ENCODE measurements around the gene RBP4.

The RBP4 gene

DNA sequence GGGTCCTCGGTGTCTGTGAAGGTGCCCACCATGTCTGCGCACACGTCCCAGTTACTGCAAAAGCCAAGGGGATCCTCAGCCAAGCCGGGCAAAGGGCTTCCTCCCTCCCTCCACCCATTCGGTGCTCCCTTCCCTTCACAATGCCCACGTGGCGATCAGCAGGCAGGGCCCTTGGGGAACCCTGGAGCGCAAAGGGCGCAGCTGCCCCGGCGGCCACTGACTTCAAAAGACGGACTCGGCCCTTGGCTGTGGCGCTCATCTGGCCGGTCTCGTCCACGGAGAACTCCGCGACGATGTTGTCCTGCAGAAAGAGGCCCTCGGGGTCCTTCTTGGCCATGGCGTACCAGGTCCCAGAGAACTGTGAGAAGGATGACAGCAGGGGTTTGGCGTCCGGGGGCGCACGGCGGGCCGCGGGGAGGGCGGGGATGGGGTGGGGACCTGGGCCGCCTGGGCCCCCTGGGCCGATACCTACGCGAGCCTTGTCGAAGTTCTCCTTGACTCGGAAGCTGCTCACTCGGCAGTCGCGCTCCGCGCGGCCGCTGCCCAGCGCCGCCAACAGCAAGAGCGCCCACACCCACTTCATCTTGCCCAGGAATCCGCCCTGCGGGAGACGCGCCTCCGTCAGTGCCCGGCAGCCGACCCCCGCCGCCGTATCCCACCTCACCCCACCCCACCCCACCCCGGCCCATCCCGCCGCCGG is 439 bp downstream of the RBP4 start:
- Histone ChIP-seq H2AFZ (ENCODE audit: low read length) (no peak overlapping the region), H3K4me2 (ENCODE audit: low read depth, low read length) (no peak overlapping the region), H3F3A (ENCODE audit: insufficient read depth, low read length) (no peaks in the 10 kb centered on the region), H3K9me2 (replicated peaks; ENCODE audit: insufficient read depth, low read length) (no peaks in the 10 kb centered on the region), H3K36me3 (replicated peaks; ENCODE audit: insufficient read depth, low read length) (no peaks in the 10 kb centered on the region), H3K4me1 (ENCODE audit: low read length) (no peaks in the 10 kb centered on the region), H3K27ac (ENCODE audit: low read length) (no peak overlapping the region), H3K79me2 (ENCODE audit: low read length) (no peaks in the 10 kb centered on the region), H3K27me3 (replicated peaks; ENCODE audit: insufficient read depth, low read length) (0 out of 2 replicates have a peak, but pooled peaks cover 5% of the 10 kb centered on the region), H4K20me1 (ENCODE audit: insufficient read depth, low read length) (no peaks in the 10 kb centered on the region), H3K9ac (ENCODE audit: low read length) (no peak overlapping the region), H3K9me3 (replicated peaks; ENCODE audit: insufficient read depth, low read length) (no peaks in the 10 kb centered on the region), H3K4me3 (ENCODE audit: low read length) (no peak overlapping the region)
- TF ChIP-seq EZH2 (optimal IDR thresholded peaks at IDR 0.05; ENCODE audit: low read depth, low read length): no peak
- TF ChIP-seq, protein P1, sequence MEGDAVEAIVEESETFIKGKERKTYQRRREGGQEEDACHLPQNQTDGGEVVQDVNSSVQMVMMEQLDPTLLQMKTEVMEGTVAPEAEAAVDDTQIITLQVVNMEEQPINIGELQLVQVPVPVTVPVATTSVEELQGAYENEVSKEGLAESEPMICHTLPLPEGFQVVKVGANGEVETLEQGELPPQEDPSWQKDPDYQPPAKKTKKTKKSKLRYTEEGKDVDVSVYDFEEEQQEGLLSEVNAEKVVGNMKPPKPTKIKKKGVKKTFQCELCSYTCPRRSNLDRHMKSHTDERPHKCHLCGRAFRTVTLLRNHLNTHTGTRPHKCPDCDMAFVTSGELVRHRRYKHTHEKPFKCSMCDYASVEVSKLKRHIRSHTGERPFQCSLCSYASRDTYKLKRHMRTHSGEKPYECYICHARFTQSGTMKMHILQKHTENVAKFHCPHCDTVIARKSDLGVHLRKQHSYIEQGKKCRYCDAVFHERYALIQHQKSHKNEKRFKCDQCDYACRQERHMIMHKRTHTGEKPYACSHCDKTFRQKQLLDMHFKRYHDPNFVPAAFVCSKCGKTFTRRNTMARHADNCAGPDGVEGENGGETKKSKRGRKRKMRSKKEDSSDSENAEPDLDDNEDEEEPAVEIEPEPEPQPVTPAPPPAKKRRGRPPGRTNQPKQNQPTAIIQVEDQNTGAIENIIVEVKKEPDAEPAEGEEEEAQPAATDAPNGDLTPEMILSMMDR (IDR thresholded peaks at IDR 0.05; ENCODE audit: low read length): no peak
- TF ChIP-seq EZH2phosphoT487 (IDR thresholded peaks at IDR 0.05; ENCODE audit: low read length): no peak
- no peak for DNase-seq

DNA sequence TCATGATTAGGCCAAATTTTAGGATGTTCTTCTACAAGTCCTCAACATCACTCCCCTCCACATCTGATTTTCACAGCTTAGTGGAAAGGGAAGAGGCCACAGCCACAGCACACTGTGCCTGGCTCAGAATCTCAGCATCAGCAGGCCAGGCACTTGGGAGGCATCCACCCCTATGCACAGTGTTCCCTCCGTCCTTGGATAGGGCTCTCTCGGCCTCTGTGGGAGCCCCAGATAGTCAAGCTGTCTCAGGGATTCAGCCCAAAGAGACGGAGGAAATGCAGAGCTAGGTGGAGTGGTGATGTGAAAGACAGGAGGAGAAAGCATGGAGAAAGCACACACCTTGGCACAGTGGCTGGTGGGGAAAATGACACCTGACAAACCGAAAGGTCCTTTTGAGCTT is 1.3 kb downstream of the RBP4 start:
- no peak overlapping the region for H3K4me3 ChIP-seq (ENCODE audit: low read length)
- H3K27ac ChIP-seq (ENCODE audit: low read length): no peak overlapping the region
- H3K4me1 ChIP-seq (ENCODE audit: low read length): no peaks in the 10 kb centered on the region
- TF ChIP-seq EZH2phosphoT487 (IDR thresholded peaks at IDR 0.05; ENCODE audit: low read length) (no peak), EZH2 (optimal IDR thresholded peaks at IDR 0.05; ENCODE audit: low read depth, low read length) (no peak)
- TF ChIP-seq, protein P1 (IDR thresholded peaks at IDR 0.05; ENCODE audit: low read length): no peak
- no peaks in the 10 kb centered on the region for H4K20me1 ChIP-seq (ENCODE audit: insufficient read depth, low read length)
- H3K9me2 ChIP-seq (replicated peaks; ENCODE audit: insufficient read depth, low read length): no peaks in the 10 kb centered on the region
- H3K36me3 ChIP-seq (replicated peaks; ENCODE audit: insufficient read depth, low read length): no peaks in the 10 kb centered on the region
- DNase-seq: no peak
- H3K79me2 ChIP-seq (ENCODE audit: low read length): no peaks in the 10 kb centered on the region
- no peak overlapping the region for H2AFZ ChIP-seq (ENCODE audit: low read length)
- 0 out of 2 replicates have a peak, but pooled peaks cover 5% of the 10 kb centered on the region for H3K27me3 ChIP-seq (replicated peaks; ENCODE audit: insufficient read depth, low read length)
- H3K4me2 ChIP-seq (ENCODE audit: low read depth, low read length): no peak overlapping the region
- H3K9me3 ChIP-seq (replicated peaks; ENCODE audit: insufficient read depth, low read length): no peaks in the 10 kb centered on the region
- no peaks in the 10 kb centered on the region for H3F3A ChIP-seq (ENCODE audit: insufficient read depth, low read length)
- no peak overlapping the region for H3K9ac ChIP-seq (ENCODE audit: low read length)

DNA sequence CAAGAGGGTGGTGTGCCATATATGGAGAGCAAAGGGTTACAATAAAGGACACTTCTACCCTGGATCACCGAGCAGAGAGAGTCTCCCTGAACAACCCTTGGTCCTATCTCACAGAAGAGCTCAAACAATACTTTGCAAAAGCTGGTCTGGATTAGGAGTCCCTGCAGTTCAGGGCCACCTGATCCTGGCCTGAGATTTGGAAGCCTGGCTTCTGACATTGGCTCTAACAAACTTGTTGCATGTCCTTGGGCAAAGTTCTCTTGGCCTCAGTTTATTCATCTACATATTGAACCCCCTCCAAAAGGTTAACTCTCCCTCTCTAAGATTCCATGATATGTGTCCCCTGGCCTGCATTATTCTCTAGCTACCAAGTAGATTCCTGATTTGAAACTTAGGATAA is 1.7 kb downstream of the RBP4 start:
- TF ChIP-seq EZH2phosphoT487 (IDR thresholded peaks at IDR 0.05; ENCODE audit: low read length): no peak
- no peak for TF ChIP-seq EZH2 (optimal IDR thresholded peaks at IDR 0.05; ENCODE audit: low read depth, low read length)
- TF ChIP-seq, protein P1 (IDR thresholded peaks at IDR 0.05; ENCODE audit: low read length): no peak
- no peak for DNase-seq
- H3K9me2 ChIP-seq (replicated peaks; ENCODE audit: insufficient read depth, low read length): no peaks in the 10 kb centered on the region
- H3K79me2 ChIP-seq (ENCODE audit: low read length): no peaks in the 10 kb centered on the region
- H3K4me2 ChIP-seq (ENCODE audit: low read depth, low read length): no peak overlapping the region
- H4K20me1 ChIP-seq (ENCODE audit: insufficient read depth, low read length): no peaks in the 10 kb centered on the region
- H3K36me3 ChIP-seq (replicated peaks; ENCODE audit: insufficient read depth, low read length): no peaks in the 10 kb centered on the region
- no peak overlapping the region for H2AFZ ChIP-seq (ENCODE audit: low read length)
- no peak overlapping the region for H3K27ac ChIP-seq (ENCODE audit: low read length)
- no peaks in the 10 kb centered on the region for H3K4me1 ChIP-seq (ENCODE audit: low read length)
- no peak overlapping the region for H3K9ac ChIP-seq (ENCODE audit: low read length)
- H3K27me3 ChIP-seq (replicated peaks; ENCODE audit: insufficient read depth, low read length): 0 out of 2 replicates have a peak, but pooled peaks cover 5% of the 10 kb centered on the region
- no peak overlapping the region for H3K4me3 ChIP-seq (ENCODE audit: low read length)
- H3K9me3 ChIP-seq (replicated peaks; ENCODE audit: insufficient read depth, low read length): no peaks in the 10 kb centered on the region
- H3F3A ChIP-seq (ENCODE audit: insufficient read depth, low read length): no peaks in the 10 kb centered on the region

Data from MM.1S (cell line).